HG03571 (cell line): ENCODE results near the gene GPRASP3.

Experiments
- ATAC-seq: cut with Tn5 transposase; IDR thresholded peaks from one replicate; pipeline ENCODE4 v1.9.1; 2021; ENCODE audit not compliant: unreplicated experiment

GPRASP3 gene

DNA sequence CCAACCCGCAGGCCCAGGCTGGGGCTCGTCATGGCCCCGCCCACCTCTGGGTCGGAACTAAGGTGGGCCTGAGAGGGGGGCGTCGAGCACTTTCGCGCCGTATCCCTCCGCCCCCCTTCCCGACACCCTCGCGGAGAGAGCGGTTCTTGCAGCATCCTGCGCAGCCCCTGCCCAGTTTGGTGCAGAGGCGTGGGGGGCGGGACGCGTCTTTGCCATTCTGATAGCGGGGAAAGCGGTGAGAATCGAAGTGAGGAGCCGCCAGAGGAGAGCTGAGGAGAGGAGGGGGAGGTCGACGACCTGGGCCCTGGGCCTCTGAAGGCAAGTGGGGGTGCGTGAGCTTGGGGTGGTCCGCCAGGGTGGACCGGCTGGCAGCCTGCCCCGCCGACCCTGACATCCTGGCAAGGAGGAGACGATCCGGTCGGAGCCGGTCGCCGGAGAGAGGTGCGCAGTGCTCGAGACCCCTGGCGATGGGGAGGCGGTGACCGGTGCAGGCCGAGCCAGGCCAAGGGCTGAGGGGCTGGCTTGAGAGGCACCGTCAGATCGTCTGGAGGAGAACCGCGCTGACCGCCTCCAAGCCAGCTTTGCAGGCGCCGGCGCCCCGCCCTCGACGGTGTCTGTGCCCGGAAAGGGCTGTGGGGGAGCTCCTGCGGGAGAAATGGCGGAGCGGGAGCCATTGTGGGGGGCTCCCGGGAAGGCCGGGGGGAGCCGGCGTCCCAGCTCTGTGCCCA is 25.5 kb downstream of the GPRASP3 start:
- no peak for ATAC-seq

DNA sequence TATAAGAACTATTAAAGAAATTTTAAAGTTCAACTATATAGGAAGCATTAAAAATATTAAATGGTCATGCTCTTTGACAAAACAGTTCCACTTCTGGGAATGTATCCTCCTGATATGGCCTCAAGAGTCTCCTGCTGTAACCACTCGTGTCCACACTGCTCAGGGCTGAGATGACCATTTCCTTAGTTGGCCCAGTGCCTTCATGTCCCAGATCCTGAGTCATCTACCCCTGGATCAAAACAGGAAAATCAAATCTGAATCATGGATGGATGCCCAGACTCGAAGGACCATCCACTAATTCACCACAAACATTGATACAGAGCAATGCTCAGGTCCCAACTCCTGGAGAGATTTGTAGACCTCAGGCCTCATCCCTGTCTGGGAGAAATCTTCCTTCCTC is 44.7 kb downstream of the GPRASP3 start:
- ATAC-seq, result no peak

DNA sequence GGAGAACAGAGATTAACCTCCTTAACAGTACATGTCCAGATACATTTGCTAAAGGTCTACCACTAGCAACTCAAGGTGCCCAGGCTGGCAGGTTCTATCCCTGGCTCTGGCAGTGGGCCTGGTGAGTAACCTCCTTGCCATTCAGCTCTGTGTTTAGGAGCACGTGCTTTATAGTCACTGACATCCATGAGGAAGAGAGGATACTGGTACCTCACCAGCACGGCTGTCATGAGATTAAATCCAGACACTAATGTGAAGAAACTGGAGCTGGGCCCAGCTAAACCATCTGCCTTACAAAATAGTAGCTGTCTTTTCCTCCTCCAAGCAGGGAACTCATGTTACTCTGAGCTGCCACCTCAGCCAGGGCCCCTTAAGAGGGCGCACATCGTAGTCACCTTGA is 45.3 kb downstream of the GPRASP3 start:
- ATAC-seq, result no peak

DNA sequence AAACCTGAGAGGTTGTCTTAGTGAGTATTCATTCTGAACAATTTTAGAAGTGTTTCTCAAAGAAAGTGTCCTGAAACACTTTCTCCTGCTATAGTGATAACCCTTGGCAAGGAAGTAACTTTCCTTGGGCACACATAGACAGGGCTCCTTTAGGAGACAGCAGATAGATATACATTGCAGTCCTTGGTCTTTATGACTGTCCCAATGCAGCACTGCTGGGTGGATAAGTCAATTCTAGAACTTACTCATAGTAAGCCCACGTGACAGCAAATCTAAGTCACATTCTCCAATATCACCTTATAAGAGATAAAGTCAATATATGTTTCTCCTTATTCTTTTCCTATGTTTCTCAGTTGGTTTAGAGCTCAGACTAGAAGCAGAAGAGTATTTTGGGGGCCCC is 46.7 kb downstream of the GPRASP3 start:
- ATAC-seq, result no peak

DNA sequence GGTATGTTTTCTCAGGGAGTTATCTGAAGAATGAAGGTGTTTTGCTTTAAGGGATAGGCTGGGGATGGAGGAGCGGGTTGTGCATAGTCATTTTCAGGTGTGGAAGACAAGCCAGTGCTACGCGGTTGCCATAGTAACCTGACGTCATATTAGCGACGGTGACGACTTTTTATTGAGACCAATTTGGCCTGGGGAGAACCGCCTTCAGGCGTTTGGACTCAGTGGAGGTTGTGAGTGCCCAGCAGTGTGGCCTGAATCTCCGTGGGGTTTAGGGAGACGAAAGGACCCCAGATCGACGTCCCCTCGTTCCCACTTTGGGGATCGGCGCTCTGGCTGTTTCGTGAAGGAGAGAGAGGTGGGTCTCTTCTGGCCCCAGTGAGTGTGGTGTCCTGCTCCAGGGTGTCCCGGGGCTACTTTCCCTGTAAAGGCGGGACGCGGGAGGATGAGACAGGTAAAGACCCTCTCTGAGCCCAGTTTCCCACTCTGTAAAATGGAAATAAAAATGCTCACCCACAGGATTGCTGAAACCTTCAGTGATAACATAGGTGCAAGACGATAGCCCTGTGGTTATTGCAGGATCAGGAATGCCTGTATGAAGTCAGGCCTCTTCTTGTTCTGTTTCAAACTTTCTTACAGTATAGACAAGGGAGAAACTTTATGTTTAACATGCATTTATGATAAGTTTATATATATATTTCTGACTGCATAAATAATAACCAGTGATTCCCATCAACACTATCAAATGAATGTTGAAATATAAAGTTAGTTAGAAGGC is 48.6 kb downstream of the GPRASP3 start:
- ATAC-seq, result peak; percentile 95
